A549 treated with RU486 at 1 μM for 4 hours (cell line): Measurements from ENCODE around the gene OR6C68. TPM values are rescaled to one million over a fixed set of nuclear protein-coding genes. Genes with fewer than 3 reads are reported as not detected.

Experiments
- total RNA-seq: library from RNA; stranded (reverse); fragments of 200-300 nt; extraction: Qiagen RNA extraction; gene quantifications from 5 replicates; pipeline ENCODE4 v1.2.3, GENCODE V29; 2022; ENCODE audit warnings: low read depth

Gene OR6C68
- total RNA-seq, result not detected in 5 replicates

DNA sequence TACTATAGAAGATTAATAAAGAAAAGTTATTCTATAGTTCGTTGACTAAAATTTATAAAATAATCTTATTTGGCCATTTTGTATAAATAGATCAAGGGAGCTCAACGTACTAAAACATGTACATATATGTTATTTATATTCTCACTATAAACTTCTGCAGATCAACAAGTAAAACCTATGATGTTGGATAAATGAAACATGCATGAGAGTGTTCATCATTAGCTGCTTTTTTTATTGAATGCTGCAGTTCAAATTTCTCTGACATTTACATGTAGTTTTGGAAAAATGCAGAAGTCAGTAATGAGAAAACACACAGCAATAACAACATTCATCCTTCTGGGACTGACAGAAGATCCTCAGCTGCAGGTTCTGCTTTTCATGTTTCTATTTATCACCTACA, at the start of gene OR6C68:
Gene OR6C68 (plus strand): TSS at position 301 of the 400 bp plus-strand sequence. CDS start 0 bp downstream, at position 301.

GRCh38 chr12:55443776-55444175, 48.4 kb upstream of the OR6C68 start, which contains the start of gene OR6C2:
Gene OR6C2 (plus strand): TSS chr12:55444076. CDS start chr12:55452214, 8,138 bp downstream.

DNA sequence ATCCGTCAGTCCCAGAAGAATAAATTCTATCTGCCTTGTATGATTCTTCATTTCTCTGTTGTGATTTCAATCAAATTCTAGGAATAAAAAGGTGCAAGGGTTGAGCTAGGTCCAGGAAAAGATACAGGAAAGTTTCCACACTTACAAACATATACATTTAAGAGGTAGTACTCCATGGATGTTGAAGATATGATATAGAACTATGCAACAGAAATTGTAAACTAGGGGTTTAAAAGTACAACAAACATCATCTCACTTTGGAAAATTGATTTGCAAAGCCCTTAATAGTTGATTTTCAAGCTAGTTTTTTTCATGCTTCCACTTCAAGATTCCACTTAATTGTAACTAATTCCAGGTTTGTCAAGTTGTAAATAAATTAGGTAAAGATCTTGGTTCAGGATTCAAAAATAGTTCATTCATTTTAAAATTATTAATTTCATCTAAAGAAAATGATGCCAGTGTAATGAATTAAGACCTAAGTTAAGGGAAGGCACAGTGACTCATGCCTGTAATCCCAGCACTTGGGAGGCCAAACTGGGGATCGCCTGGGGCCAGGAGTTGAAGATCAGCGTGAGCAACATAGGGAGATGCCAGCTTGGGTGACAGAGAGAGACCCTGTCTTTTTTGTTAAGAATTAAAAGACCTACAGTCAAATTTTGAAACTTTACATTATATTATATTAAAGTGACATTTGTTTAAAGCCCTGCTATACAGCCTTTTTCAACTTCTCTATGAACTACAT, 21.9 kb upstream of the OR6C68 start, which contains the start of gene OR6C70:
Gene OR6C70 (minus strand): TSS at position 51 of the 742 bp plus-strand sequence. CDS start 0 bp downstream, at position 51.

Other genes with a start within 250 kb of the OR6C68 start
- gene OR6C74, start 247.8 kb upstream of the OR6C68 start, total RNA-seq, result not detected in 5 replicates
- gene OR6C6, start 195.8 kb upstream of the OR6C68 start, total RNA-seq, result not detected in 5 replicates
- not detected in 5 replicates for gene OR6C1, start 178.0 kb upstream of the OR6C68 start, total RNA-seq
- gene OR6C3, start 161.6 kb upstream of the OR6C68 start, total RNA-seq, result not detected in 5 replicates
- not detected in 5 replicates for gene OR6C75, start 129.4 kb upstream of the OR6C68 start, total RNA-seq
- not detected in 5 replicates for gene OR6C65, start 91.8 kb upstream of the OR6C68 start, total RNA-seq
- not detected in 5 replicates for gene OR6C76, start 66.1 kb upstream of the OR6C68 start, total RNA-seq
- not detected in 5 replicates for gene OR6C2, start 48.3 kb upstream of the OR6C68 start, total RNA-seq
- not detected in 5 replicates for gene OR6C70, start 22.2 kb upstream of the OR6C68 start, total RNA-seq
- not detected in 5 replicates for gene OR6C4, start 57.2 kb downstream of the OR6C68 start, total RNA-seq
- not detected in 5 replicates for gene OR2AP1, start 80.1 kb downstream of the OR6C68 start, total RNA-seq
- not detected in 5 replicates for gene OR10P1, start 144.5 kb downstream of the OR6C68 start, total RNA-seq
- 0.92 to 1.7 TPM (median 1.6 TPM) in 5 replicates for gene ITGA7, start 215.5 kb downstream of the OR6C68 start, total RNA-seq
- 116 to 167 TPM (median 145 TPM) in 5 replicates for gene BLOC1S1, start 223.7 kb downstream of the OR6C68 start, total RNA-seq
- gene RDH5, start 228.0 kb downstream of the OR6C68 start, total RNA-seq, result 1.7 to 3.1 TPM (median 2.2 TPM) in 5 replicates
- 695 to 804 TPM (median 704 TPM) in 5 replicates for gene CD63, start 236.6 kb downstream of the OR6C68 start, total RNA-seq